ENCODE data around the gene ALKBH8.

ALKBH8 gene

GRCh38 chr11:107457558-107458271 is 107.8 kb downstream of the ALKBH8 start, which contains the start of gene CWF19L2:
TSS of gene CWF19L2 (minus strand) at chr11:107457825. CDS start at chr11:107457816, 9 bp downstream.
- TF ChIP-seq CTCF (IDR thresholded peaks at IDR 0.05) = no peak

GRCh38 chr11:107457205-107457557 is 108.4 kb downstream of the ALKBH8 start:
- no peak for TF ChIP-seq CTCF (IDR thresholded peaks at IDR 0.05)

GRCh38 chr11:107453594-107454286 is 111.8 kb downstream of the ALKBH8 start:
- TF ChIP-seq CTCF (IDR thresholded peaks at IDR 0.05) = no peak

All from LNCAP (cell line).